GM12872 (cell line): ENCODE data around the gene ELOA.

Experiments
- CTCF ChIP-seq: IDR thresholded peaks from 3 replicates; pipeline ENCODE4 v1.5.1; 2011; ENCODE audit warnings: low read depth, mild to moderate bottlenecking, low read length, moderate library complexity; ENCODE audit not compliant: insufficient read depth

ELOA gene

DNA sequence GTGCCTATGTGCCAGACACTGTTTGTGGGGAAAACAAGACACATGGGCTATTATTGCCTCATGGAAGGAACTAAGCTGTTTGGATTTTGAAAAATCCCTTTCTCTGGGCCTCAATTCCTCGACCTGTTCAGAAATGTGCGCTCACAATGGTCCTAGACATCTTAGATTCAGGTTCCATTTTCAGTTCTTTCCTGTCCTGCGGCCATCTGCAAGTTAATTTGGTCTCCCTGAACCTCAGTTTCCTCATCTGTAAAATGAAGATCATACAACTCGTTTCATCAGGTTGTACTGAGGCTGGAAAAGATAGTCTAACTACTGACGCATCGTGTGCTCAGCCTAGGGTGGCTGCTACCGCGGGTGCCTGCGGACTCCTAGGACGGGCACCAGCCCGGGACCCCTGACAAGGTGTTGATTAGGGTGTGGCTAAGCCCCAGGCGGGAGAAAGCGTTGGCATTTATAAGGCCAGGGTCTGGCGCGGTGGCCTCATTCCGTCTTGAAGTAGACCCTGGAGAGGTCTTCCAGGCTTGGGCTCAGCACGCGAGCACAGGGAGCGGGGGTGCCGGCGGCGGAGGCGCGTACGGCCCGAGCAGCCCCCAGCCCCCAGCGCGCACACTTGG is 493 bp upstream of the ELOA start:
- TF ChIP-seq CTCF = no peak

GRCh38 chr1:23745515-23745914 is 2.2 kb downstream of the ELOA start:
- TF ChIP-seq CTCF = peak; percentile 67

GRCh38 chr1:23748016-23748415 is 4.7 kb downstream of the ELOA start:
- no peak for TF ChIP-seq CTCF

GRCh38 chr1:23751050-23751814 is 8.0 kb downstream of the ELOA start:
- peak; percentile 94 for TF ChIP-seq CTCF

DNA sequence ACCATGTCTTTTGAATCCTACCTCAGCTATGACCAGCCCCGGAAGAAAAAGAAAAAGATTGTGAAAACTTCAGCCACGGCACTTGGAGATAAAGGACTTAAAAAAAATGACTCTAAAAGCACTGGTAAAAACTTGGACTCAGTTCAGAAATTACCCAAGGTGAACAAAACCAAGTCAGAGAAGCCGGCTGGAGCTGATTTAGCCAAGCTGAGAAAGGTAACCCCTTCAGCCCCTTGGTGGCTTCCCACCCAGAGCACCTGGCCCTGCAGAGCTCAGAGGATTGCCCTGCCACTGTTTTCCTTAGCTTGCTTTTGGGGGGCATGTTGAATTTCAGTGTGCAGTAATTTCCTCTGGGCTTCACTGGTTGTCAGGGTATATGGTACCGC is 8.5 kb downstream of the ELOA start:
- TF ChIP-seq CTCF = no peak

DNA sequence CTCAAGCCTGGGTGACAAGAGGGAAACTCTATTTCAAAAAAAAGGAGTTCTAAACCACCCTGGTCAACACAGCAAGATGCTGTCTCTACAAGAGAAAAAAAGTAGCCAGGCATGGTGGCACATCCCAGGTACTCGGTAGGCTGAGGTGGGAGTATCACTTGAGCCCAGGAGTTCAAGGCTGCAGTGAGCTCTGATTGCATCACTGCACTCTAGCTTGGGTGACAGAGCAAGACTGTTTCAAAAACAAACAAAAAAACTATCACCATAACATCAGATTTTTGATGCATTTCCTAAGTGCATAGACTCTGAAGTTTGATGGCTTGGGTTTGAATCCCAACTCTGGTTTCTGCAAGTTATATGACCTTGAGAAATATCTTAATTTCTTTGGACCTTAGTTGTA is 9.6 kb downstream of the ELOA start:
- no peak for TF ChIP-seq CTCF

DNA sequence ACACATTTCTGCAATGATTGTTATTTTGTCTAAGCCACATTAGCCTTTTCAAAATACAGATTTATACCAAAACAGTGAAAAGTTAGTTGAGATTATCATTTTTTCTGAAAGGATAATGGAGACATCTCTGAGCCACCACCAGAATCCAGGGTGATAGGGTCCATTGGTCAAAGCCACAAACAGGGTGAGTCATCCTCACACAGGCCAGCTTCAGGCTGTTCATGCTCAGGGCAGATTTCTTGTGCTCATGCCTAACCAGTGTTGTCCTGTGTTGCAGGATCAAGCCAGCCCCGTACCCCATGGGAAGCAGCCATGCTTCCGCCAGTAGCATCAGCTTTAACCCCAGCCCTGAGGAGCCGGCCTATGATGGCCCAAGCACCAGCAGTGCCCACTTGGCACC is 13.4 kb downstream of the ELOA start:
- TF ChIP-seq CTCF = no peak
